BJ (cell line): ENCODE measurements around the gene TM9SF1. TPM values are rescaled to one million over a fixed set of nuclear protein-coding genes. Genes with fewer than 3 reads are reported as not detected.
A peak's percentile ranks its signal among the peaks of the same experiment; 100 is the strongest.

Experiments used
- CTCF ChIA-PET: fragments of 350-600 bp; formaldehyde crosslinking; extraction: SDS; loops from one replicate; lab custom pipeline; 2021; ENCODE audit warnings: antibody characterized with exemption, inconsistent platforms; lab: Yijun Ruan, JAX
- POLR2A ChIA-PET: fragments of 300-600 bp; sonication (Branson Sonifier 250); formaldehyde crosslinking; extraction: SDS; loops from one replicate; lab custom pipeline; 2021; ENCODE audit warnings: antibody characterized with exemption; lab: Charles Lee
- DNase-seq: peaks from one replicate; pipeline ENCODE4 v3.0.0-alpha.2; 2011; ENCODE audit warnings: low read depth
- H3K27me3 ChIP-seq: 2 replicates; pipeline ENCODE4 v1.6.0; 2011; ENCODE audit warnings: low read length; ENCODE audit not compliant: control insufficient read depth, insufficient read depth
- H3K36me3 ChIP-seq: 2 replicates; pipeline ENCODE4 v1.5.1; 2011; ENCODE audit warnings: low read length; ENCODE audit not compliant: control insufficient read depth, insufficient read depth
- H3K4me3 ChIP-seq: 2 replicates; pipeline ENCODE4 v1.5.1; 2011; ENCODE audit warnings: low read depth, mild to moderate bottlenecking, control low read depth, low read length
- polyA plus RNA-seq: library from polyadenylated mRNA; depleted of rRNA; stranded (reverse); fragments of >200 nt; gene quantifications from 2 replicates; pipeline ENCODE4 v1.2.3, GENCODE V29; 2011
- TF ChIP-seq, protein P1 (sequence below): IDR thresholded peaks from 2 replicates; pipeline ENCODE4 v1.5.1; 2011; ENCODE audit warnings: low read depth, mild to moderate bottlenecking, control low read depth, inconsistent platforms, low read length, moderate library complexity; ENCODE audit not compliant: insufficient read depth

The TM9SF1 gene
- polyA plus RNA-seq, 1 experiment = 59.2 TPM

GRCh38 chr14:24179961-24180796, 15.1 kb downstream of the TM9SF1 start:
- POLR2A ChIA-PET = interaction anchor here (0.6 to 1.4 kb wide), 2 partner anchors 19 to 44 kb away, joined by 3 to 5 read pairs; partner anchors contain the start of gene IRF9
- CTCF ChIA-PET = interaction anchor here (1.3 to 3.1 kb wide), 6 partner anchors 8 to 128 kb away, joined by 3 to 14 read pairs (median 4); partner anchors contain the start of genes CIDEB, IPO4, IRF9 and TINF2
- Histone ChIP-seq H3K36me3 (peaks cover 53% of the 10 kb centered on the region), H3K4me3 (no peak overlapping the region), H3K27me3 (no peaks in the 10 kb centered on the region)
- TF ChIP-seq, protein P1, sequence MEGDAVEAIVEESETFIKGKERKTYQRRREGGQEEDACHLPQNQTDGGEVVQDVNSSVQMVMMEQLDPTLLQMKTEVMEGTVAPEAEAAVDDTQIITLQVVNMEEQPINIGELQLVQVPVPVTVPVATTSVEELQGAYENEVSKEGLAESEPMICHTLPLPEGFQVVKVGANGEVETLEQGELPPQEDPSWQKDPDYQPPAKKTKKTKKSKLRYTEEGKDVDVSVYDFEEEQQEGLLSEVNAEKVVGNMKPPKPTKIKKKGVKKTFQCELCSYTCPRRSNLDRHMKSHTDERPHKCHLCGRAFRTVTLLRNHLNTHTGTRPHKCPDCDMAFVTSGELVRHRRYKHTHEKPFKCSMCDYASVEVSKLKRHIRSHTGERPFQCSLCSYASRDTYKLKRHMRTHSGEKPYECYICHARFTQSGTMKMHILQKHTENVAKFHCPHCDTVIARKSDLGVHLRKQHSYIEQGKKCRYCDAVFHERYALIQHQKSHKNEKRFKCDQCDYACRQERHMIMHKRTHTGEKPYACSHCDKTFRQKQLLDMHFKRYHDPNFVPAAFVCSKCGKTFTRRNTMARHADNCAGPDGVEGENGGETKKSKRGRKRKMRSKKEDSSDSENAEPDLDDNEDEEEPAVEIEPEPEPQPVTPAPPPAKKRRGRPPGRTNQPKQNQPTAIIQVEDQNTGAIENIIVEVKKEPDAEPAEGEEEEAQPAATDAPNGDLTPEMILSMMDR = no peak
- DNase-seq = peak; percentile 84

DNA sequence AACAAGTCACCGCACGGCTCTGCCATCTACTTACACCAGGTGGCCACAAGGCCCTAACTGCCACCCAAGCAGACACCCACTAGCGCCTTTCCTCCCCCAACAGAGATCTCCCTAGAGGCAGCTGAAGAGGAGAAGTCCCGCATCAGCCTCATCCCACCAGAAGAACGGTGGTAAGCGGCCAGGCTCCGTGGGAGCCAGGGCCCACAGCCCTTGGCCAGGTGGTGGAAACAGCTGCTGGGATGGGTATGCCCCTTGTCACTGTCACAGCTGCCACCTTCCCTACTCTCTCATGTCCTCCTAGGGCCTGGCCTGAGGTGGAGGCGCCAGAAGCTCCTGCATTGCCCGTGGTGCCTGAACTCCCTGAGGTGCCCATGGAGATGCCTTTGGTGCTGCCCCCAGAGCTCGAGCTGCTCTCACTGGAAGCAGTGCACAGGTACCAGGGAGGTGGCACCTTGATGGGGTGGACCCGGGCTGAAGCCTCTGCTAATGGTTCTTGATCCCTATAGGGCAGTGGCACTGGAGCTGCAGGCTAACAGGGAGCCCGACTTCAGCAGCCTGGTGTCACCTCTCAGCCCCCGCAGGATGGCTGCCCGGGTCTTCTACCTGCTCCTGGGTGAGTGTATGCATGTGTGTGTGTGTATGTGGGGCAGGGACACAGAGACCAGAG, 15.8 kb downstream of the TM9SF1 start:
- peaks cover 48% of the 10 kb centered on the region for H3K36me3 ChIP-seq
- no peak overlapping the region for H3K4me3 ChIP-seq
- TF ChIP-seq, protein P1 = no peak
- no peaks in the 10 kb centered on the region for H3K27me3 ChIP-seq
- CTCF ChIA-PET = interaction anchor here (0.8 to 3.1 kb wide), 8 partner anchors 9 to 130 kb away, joined by 3 to 14 read pairs (median 3); partner anchors contain the start of genes CIDEB, IPO4, IRF9 and PSME2
- DNase-seq = no peak
- POLR2A ChIA-PET = interaction anchor here (0.6 to 1.4 kb wide), 2 partner anchors 18 to 619 kb away, joined by 4 to 5 read pairs; partner anchors contain the start of gene IRF9

GRCh38 chr14:24178399-24179178, 16.7 kb downstream of the TM9SF1 start:
- Histone ChIP-seq H3K27me3 (no peaks in the 10 kb centered on the region), H3K4me3 (no peak overlapping the region), H3K36me3 (peaks cover 44% of the 10 kb centered on the region)
- ChIA-PET POLR2A (interaction anchor here (0.6 kb wide), 1 partner anchor 618 kb away, joined by 4 read pairs; no protein-coding TSS in a partner anchor), CTCF (interaction anchor here (0.8 to 3.1 kb wide), 6 partner anchors 9 to 131 kb away, joined by 3 to 14 read pairs (median 4); partner anchors contain the start of genes CIDEB, IRF9, PSME2 and TINF2)
- DNase-seq = no peak
- TF ChIP-seq, protein P1 = no peak

DNA sequence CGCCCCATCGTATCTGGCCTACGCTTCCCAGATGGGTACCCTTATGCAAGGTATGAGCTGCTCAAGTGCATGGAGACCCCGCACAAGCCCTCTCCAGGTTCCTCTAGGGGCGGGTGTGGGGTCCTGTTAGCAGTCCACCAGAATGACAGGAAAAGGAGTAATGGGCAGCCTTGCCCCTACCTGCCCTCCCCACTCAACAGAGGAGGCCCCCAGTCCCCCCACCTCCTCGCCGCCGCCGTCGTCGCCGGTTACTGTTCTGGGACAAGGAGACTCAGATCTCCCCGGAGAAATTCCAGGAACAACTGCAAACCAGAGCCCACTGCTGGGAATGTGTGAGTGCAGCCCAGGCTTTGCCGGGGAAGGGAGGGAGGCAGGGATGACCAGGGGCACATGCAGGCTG, 17.4 kb downstream of the TM9SF1 start:
- CTCF ChIA-PET = interaction anchor here (1.1 kb wide), 1 partner anchor 129 kb away, joined by 4 read pairs; no protein-coding TSS in a partner anchor
- TF ChIP-seq, protein P1 = no peak
- DNase-seq = no peak

More for the DNA sequence above, 17.4 kb downstream of the TM9SF1 start:
- no peak overlapping the region for H3K4me3 ChIP-seq
- H3K27me3 ChIP-seq = no peaks in the 10 kb centered on the region
- POLR2A ChIA-PET = no interaction called here
- peaks cover 46% of the 10 kb centered on the region for H3K36me3 ChIP-seq
